Erythroblast (primary cell): ENCODE data around the gene RBM46.

Experiments used
- DNase-seq, 2 experiments: peaks; one replicate each; lab custom pipeline; 2025; lab: John Stamatoyannopoulos, UW
- GATA1 ChIP-seq: IDR thresholded peaks from 2 replicates; pipeline ENCODE4 v1.6.1; 2011; ENCODE audit warnings: low read depth, mild to moderate bottlenecking, control low read depth, low read length, moderate library complexity
- POLR2A ChIP-seq: IDR thresholded peaks from 2 replicates; pipeline ENCODE4 v1.6.1; 2011; ENCODE audit warnings: mild to moderate bottlenecking, low read length

Gene RBM46

GRCh38 chr4:154778264-154778663 is 2.8 kb upstream of the RBM46 start:
- no peak for DNase-seq
- no peak for TF ChIP-seq POLR2A
- TF ChIP-seq GATA1 = no peak

- no peak for TF ChIP-seq GATA1
- TF ChIP-seq POLR2A = no peak
- DNase-seq = peak; percentile 30 to 34
Observed at GRCh38 chr4:154779362-154779947, 1.6 kb upstream of the RBM46 start.

- TF ChIP-seq POLR2A (no peak), GATA1 (no peak)
- no peak for DNase-seq
Observed at GRCh38 chr4:154781983-154782293, 866 bp downstream of the RBM46 start.

- no peak for TF ChIP-seq GATA1
- TF ChIP-seq POLR2A = no peak
- DNase-seq = peak; percentile 43 to 56
Observed at GRCh38 chr4:154807042-154807630, 26.1 kb downstream of the RBM46 start.

- DNase-seq = no peak
- TF ChIP-seq GATA1 (no peak), POLR2A (no peak)
Observed at GRCh38 chr4:154818230-154818629, 37.2 kb downstream of the RBM46 start.

GRCh38 chr4:154822775-154823174 is 41.7 kb downstream of the RBM46 start:
- DNase-seq = no peak
- TF ChIP-seq POLR2A = no peak
- no peak for TF ChIP-seq GATA1

GRCh38 chr4:154836030-154836429 is 55.0 kb downstream of the RBM46 start:
- DNase-seq = no peak
- TF ChIP-seq GATA1 = no peak
- no peak for TF ChIP-seq POLR2A

GRCh38 chr4:154836513-154836912 is 55.4 kb downstream of the RBM46 start:
- DNase-seq = no peak
- no peak for TF ChIP-seq POLR2A
- TF ChIP-seq GATA1 = no peak

- TF ChIP-seq POLR2A (no peak), GATA1 (no peak)
Observed at GRCh38 chr4:154838155-154838554, 57.1 kb downstream of the RBM46 start.

GRCh38 chr4:154838694-154839093 is 57.6 kb downstream of the RBM46 start:
- DNase-seq = no peak
- TF ChIP-seq GATA1 (no peak), POLR2A (no peak)

More at GRCh38 chr4:154838155-154838554, 57.1 kb downstream of the RBM46 start:
- no peak for DNase-seq

GRCh38 chr4:154854362-154854761 is 73.3 kb downstream of the RBM46 start:
- TF ChIP-seq POLR2A = no peak
- no peak for TF ChIP-seq GATA1
- peak in 1 of 2 experiments; percentile 4 for DNase-seq

- TF ChIP-seq POLR2A (no peak), GATA1 (no peak)
- no peak for DNase-seq
Observed at GRCh38 chr4:154858166-154858565, 77.1 kb downstream of the RBM46 start.

GRCh38 chr4:154868414-154869194 is 87.5 kb downstream of the RBM46 start:
- TF ChIP-seq POLR2A (no peak), GATA1 (no peak)
- DNase-seq = no peak

- TF ChIP-seq GATA1 = no peak
- no peak for TF ChIP-seq POLR2A
- DNase-seq = no peak
Observed at GRCh38 chr4:154869301-154869700, 88.2 kb downstream of the RBM46 start.
